HG03175 (cell line): ENCODE results near the gene ANKRD9.
"Not testable (repeated sequence)": the region's sequence is repeated elsewhere in the genome, so short reads cannot be mapped to it uniquely, and the experiment has no call there.

Experiments
- ATAC-seq: cut with Tn5 transposase; IDR thresholded peaks from one replicate; pipeline ENCODE4 v1.9.1; 2021; ENCODE audit warnings: mild to moderate bottlenecking, moderate library complexity; ENCODE audit not compliant: unreplicated experiment

ANKRD9 gene, protein sequence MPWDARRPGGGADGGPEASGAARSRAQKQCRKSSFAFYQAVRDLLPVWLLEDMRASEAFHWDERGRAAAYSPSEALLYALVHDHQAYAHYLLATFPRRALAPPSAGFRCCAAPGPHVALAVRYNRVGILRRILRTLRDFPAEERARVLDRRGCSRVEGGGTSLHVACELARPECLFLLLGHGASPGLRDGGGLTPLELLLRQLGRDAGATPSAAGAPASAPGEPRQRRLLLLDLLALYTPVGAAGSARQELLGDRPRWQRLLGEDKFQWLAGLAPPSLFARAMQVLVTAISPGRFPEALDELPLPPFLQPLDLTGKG

GRCh38 chr14:102509746-102510615, at the start of gene ANKRD9:
Gene ANKRD9 (minus strand): TSS chr14:102509776. CDS start chr14:102507889, 1,887 bp downstream.
- ATAC-seq = peak; percentile 80

DNA sequence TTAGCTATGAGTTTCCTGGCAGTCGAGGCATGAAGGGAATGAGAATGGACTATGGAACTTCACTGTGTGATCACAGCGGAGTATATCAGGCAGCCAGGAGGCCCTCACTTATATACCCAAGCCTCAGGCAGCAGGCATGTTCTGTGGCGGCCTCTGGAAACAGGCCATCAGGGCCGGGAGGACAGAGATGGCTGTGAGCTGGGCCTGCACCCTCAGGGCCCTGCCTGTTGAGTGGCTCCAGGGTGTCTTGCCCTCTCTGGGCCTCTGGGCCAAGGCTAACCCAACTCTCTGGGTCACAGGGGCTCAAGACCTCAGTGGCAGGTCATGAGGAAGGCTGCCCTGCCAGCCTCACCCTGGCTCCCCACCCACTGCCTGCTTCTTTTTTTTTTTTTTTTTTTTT, 49.0 kb upstream of the ANKRD9 start:
- no peak for ATAC-seq

GRCh38 chr14:102557434-102558226, 48.1 kb upstream of the ANKRD9 start:
- ATAC-seq = no peak

DNA sequence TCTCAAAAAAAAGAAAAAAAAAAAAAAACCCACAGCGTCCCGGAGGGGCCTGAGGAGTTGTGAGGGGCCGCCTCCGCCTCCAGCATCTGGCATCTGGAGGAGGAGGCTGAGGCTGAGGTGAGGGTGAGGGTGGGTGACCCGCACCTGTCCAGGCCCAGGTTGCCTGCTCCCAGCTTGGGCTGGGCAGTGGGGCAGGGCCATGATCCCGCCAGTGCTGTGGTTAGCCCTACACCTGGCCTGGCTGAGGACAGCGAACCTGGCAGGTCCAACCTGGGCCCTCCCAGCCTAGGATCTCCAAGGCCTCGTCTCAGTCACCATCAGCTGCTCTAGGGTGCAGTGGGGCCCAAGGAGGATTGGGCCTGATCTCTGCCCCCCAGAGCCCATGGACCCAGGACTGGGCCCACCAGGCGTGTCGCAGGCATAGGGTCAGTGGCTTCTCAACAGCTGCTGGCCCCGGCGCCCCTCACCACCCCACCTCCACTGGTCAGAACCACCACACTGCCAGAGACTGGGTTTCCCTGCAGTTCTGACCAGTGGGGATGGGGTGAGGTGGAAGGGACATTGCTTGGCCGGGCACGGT, 46.6 kb upstream of the ANKRD9 start:
- ATAC-seq = no peak

DNA sequence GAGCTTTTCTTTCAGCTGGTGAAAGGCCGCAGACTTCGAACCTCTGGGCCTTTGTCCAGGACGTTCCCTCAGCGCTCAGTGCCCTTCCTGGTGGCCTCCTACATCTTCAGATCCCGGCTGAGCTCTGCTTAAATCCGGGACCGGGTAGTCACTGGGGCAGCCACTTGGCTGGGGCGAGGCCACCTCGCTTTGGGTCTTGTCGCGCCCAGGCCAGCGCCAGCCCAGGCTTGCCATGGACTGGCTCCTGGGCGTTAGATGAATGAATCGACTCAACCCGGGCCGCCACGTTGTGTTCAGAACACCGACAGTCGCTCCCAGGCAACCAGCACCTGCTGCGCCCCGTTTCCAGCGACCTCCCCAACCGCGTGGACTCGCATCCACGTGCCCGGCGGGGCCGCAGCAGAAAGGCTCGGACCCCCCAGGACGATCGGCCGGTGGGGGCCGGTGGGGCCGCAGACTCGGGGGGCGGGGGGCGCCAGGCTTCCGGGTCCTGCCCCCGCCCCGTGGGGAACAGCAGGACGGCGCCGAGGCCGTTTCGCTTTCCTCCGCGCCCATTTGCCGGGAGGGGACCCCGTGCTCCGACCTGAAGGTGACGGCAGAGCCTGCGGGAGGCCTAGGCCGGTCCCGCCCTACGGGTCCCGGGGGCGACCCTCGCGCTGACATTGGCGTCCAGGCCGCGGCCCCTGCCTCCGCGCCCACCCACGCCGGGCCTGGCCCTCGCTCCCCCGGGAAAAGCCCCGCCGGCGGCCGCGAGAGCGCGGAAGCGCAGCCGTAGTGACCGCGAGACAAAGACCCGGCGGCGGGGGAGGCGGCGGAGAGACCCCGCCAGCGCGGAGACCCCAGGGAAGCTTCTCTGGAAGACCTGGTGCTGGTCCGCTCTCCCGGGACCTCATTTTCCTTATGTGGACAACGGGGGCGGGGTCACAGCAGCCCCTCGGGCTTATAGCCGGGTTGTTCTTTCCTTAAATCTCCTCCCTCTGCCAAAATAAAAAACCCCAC, 45.5 kb upstream of the ANKRD9 start:
- ATAC-seq = peak; percentile 58

DNA sequence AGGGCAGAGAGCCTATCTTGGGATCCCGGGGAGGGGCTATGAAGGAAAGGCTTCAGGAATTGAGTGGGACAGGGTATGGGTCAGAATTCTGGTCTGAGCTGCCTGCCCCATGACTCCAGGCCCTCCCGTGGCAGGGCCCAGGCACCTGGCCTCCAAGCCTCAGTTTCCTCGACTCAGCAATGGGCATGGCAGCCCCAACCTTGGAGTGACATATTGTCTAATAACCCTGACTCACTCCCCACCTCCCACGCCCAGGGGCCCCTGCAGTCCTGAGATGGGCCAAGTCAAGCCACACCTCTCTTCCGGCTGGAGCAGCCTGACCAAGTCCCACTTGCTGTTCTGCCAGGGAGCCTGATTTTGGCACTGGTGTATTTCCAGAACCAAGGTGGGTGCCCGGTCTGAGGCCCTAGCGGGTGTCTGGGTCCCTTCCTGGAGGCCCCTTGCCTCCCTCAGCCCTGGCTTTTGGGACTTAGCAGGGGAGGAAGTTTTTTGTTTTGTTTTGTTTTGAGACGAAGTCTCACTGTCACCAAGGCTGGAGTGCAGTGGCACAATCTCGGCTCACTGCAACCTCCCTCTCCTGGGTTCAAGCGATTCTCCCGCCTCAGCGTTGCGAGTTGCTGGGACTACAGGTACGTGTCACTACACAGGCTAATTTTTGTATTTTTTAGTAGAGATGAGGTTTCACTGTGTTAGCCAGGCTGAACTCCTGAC, 42.6 kb upstream of the ANKRD9 start:
- no peak for ATAC-seq

- ATAC-seq = not testable (repeated sequence)
These were observed 41.4 kb upstream of the ANKRD9 start for GRCh38 chr14:102550927-102551401.

GRCh38 chr14:102548616-102549240, 39.2 kb upstream of the ANKRD9 start:
- ATAC-seq = no peak

- no peak for ATAC-seq
These were observed 36.1 kb upstream of the ANKRD9 start for GRCh38 chr14:102545461-102546265.

- ATAC-seq = no peak
These were observed 35.3 kb upstream of the ANKRD9 start for GRCh38 chr14:102544747-102545460.

GRCh38 chr14:102544046-102544746, 34.6 kb upstream of the ANKRD9 start:
- ATAC-seq = no peak

DNA sequence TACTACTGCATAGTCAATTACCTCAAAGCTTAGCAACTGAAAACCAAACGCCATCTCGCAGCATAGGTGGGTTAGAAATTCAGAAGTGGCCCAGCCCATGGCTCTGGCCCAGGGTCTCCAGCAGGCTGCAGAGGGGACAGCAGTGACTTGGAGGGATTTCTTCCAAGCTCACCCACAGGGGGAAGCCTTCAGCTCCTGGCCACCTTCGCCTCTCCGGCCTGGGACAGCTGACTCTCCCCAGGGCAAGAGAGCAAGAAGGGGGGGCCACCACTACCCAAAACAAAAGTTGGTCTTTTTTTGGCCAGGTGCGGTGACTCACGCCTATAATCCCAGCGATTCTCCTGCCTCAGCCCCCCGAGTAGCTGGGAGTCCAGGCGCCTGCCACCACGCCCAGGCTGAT, 32.2 kb upstream of the ANKRD9 start:
- no peak for ATAC-seq

GRCh38 chr14:102541029-102541491, 31.5 kb upstream of the ANKRD9 start:
- ATAC-seq = not testable (repeated sequence)

DNA sequence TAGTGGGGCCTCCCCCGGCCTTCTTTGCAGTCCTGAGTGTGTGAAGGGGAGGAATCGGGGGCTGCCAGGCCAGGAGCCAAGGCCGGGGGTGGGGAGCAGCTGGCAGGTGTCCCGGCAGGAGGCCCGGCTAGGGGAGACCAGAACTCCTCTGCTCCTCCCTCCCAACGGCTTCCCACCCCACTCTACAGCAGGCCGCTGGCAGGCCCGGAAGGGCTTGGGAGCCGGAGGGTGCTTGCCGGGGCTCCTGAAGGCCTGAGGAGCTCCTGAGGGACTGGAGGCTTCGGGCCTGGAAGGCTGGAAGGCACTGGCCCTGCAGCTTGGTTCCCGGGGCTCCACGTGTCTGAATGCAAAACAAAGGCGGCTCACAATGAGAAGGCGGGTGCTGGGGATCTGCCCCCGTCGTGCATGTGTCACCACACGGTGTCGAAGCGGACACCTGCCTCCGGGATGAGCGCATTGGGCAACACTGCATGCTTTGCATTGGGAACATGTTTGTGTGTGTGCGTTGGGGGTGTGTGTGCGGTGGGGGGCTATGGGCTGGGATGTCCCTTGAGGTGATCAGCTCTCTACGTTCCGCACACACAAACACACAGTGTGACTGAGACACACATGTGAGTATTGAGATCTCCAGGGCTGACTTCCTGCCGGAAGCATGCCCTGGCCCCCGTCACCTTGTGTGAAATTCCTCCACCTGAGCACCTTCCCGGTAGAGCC, 30.9 kb upstream of the ANKRD9 start:
- no peak for ATAC-seq

GRCh38 chr14:102539544-102540314, 30.2 kb upstream of the ANKRD9 start:
- no peak for ATAC-seq
